ENCODE results near the gene SLC9A4. TPM values are rescaled to one million over a fixed set of nuclear protein-coding genes. Genes with fewer than 3 reads are reported as not detected.

The SLC9A4 gene
- polyA plus RNA-seq, 1 donor from 2014 or later, result 0.15 TPM

DNA sequence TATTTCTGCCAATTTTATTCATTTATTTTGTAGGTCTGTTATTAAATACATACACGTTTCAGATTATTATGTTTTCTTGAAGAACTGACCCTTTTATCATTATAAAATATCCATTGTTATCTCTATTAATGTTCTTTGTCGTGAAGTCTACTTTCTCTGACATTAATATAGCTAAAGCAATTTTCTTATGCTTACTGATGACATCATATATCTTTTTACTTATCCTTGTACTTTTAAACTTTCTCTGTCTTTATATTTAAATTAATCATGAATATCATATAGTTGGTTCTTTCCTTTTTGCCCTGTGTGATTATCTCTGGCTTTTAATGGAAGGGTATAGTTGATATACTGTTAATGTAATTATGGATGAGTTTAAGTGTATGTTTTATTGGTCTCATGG, 109.8 kb downstream of the SLC9A4 start:
- no peaks in the 10 kb centered on the region for H3K9me3 ChIP-seq (ENCODE audit: low read length)
- no peak overlapping the region for H3K4me3 ChIP-seq (ENCODE audit: low read length)
- H3K27ac ChIP-seq (ENCODE audit: low read length), result no peak overlapping the region
- no peaks in the 10 kb centered on the region for H3K79me2 ChIP-seq (replicated peaks; ENCODE audit: insufficient read depth, low read length)
- no peak overlapping the region for H3K4me2 ChIP-seq (ENCODE audit: low read length)
- H3K27me3 ChIP-seq (ENCODE audit: insufficient read depth, low read depth, low read length), result no peaks in the 10 kb centered on the region
- H3K36me3 ChIP-seq (ENCODE audit: insufficient read depth, low read length), result no peaks in the 10 kb centered on the region
- no peak overlapping the region for H3K9ac ChIP-seq (ENCODE audit: low read length)
- TF ChIP-seq, protein P1, sequence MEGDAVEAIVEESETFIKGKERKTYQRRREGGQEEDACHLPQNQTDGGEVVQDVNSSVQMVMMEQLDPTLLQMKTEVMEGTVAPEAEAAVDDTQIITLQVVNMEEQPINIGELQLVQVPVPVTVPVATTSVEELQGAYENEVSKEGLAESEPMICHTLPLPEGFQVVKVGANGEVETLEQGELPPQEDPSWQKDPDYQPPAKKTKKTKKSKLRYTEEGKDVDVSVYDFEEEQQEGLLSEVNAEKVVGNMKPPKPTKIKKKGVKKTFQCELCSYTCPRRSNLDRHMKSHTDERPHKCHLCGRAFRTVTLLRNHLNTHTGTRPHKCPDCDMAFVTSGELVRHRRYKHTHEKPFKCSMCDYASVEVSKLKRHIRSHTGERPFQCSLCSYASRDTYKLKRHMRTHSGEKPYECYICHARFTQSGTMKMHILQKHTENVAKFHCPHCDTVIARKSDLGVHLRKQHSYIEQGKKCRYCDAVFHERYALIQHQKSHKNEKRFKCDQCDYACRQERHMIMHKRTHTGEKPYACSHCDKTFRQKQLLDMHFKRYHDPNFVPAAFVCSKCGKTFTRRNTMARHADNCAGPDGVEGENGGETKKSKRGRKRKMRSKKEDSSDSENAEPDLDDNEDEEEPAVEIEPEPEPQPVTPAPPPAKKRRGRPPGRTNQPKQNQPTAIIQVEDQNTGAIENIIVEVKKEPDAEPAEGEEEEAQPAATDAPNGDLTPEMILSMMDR (IDR thresholded peaks at IDR 0.05; ENCODE audit: poor library complexity, severe bottlenecking), result no peak
- TF ChIP-seq MXI1 (conservative IDR thresholded peaks at IDR 0.05; ENCODE audit: poor library complexity, severe bottlenecking) (no peak), SMC3 (conservative IDR thresholded peaks at IDR 0.05; ENCODE audit: poor library complexity) (no peak), EZH2 (IDR thresholded peaks at IDR 0.05; ENCODE audit: borderline replicate concordance, insufficient read depth, low read length, poor library complexity, severe bottlenecking) (no peak), POLR2AphosphoS5 (IDR thresholded peaks at IDR 0.05) (no peak), TAF1 (IDR thresholded peaks at IDR 0.05; ENCODE audit: low read depth) (no peak), RAD21 (conservative IDR thresholded peaks at IDR 0.05) (no peak), EP300 (conservative IDR thresholded peaks at IDR 0.05; ENCODE audit: poor library complexity, severe bottlenecking) (no peak), REST (IDR thresholded peaks at IDR 0.05; ENCODE audit: borderline replicate concordance) (no peak)
- H3F3A ChIP-seq (ENCODE audit: insufficient read depth, low read length, poor library complexity, severe bottlenecking), result no peaks in the 10 kb centered on the region
- no peaks in the 10 kb centered on the region for H3K9me2 ChIP-seq (ENCODE audit: insufficient read depth, low read length)
- H4K20me1 ChIP-seq (ENCODE audit: insufficient read depth), result no peaks in the 10 kb centered on the region
- no peak overlapping the region for H2AFZ ChIP-seq (ENCODE audit: low read depth, low read length)

Small RNA genes within 50 kb of the gene (small RNA-seq; reads per million reads assigned to genes)
- gene MIR4772, result 0 reads per million in 3 experiments

Other genes starting within 250 kb of the SLC9A4 start
- gene IL1RL1, start 161.7 kb upstream of the SLC9A4 start, polyA plus RNA-seq, result not detected in 2 replicates
- gene IL18R1, start 117.4 kb upstream of the SLC9A4 start, polyA plus RNA-seq, result 0.09 TPM in 1 of 2 replicates, not detected in the other
- not detected in 2 replicates for gene IL18RAP, start 50.1 kb upstream of the SLC9A4 start, polyA plus RNA-seq
- 0.09 and 0.26 TPM in 2 replicates for gene SLC9A2, start 146.3 kb downstream of the SLC9A4 start, polyA plus RNA-seq